NCI-H2196 (cell line): ENCODE measurements around the gene MYH2.

Experiments
- DNase-seq: peaks from one replicate; lab custom pipeline; 2025; ENCODE audit not compliant: unreplicated experiment; lab: John Stamatoyannopoulos, UW

The MYH2 gene

DNA sequence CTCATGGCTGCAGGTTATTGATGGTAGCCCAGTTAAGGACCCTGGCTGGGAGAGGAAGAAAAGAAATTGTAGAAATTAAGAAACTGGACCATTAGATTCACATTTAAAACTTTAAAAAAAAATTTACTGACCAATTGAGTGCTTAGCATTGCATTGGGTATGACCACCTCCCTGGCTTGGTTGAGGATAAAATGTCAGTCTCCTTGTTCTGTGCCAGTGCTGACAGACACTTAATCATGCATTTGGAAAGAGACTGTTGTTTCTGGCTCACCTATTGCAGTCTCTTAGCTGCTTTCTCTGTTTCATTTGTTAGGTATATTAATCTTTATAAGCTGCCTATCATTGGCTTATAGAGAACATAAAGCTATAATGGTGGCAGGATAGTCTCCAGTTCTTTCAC lies 32.8 kb downstream of the MYH2 start:
- no peak for DNase-seq

DNA sequence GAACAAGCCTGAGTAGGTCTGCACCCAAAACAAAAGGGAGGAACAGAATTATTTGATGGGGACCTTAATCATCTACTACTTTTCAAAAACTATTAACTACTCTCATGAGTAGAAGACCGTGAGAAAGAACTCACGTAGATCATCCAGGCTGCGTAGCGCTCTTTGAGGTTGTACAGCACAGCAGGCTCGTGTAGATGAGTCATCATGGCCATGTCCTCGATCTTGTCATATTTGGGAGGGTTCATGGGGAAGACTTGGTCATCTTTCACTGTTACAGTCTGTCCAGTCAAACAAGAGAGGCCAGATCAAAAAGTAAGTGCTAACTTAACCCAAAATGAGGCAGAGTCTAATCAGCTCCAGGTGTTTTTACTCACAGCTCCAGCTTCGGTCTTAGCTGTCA lies 33.4 kb downstream of the MYH2 start:
- no peak for DNase-seq

DNA sequence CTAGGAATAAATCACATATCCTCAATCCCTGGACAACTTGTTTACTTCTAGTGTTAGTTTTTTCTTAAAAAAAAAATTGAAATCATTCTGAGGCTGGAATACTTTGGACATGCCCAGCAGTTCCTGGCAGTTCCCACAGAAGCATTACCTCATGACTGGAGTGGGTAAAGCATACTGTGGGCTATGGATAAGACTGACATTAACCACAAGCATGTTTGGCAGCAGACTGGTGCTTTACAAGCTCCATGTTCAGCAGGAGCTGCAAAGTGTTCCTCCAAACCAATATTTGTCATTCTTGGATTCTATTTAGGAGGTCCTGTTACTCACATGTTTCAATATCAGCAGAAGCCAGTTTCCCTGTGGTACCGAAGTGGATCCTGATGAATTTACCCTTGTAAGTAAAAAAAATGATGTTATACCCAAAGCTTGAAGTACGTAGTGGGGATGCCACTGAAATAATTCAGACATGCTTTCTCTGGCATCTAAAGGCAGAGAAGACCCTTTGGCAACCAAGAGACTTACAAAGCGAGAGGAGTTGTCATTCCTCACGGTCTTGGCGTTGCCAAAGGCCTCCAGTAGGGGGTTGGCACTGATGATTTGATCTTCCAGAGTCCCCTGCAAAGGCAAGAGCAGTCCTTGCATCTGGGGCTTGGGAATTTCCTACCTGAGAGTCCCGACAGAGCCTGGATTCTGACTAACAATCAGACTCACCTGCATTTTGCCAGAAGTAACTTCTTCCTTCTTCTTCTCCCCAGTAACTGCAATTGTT lies 36.0 kb downstream of the MYH2 start:
- DNase-seq: no peak

DNA sequence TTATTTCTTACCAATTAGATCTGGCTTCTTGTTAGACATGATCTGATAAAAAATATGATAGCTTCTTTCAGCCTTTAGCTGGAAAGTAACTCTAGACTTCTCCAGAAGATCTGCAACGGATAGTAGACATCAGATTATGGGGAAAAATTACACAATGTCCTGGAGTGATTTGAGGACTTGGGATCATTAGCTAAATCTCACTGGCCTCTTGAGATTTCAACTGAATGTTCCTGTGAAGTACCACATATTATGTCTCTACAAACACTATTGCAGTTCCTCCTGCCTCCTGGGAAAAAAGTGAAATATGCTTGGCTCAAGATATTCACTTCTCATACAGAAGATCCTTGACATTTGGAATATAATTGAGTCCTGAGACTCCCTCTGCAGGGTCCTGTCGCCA lies 36.6 kb downstream of the MYH2 start:
- DNase-seq: no peak

DNA sequence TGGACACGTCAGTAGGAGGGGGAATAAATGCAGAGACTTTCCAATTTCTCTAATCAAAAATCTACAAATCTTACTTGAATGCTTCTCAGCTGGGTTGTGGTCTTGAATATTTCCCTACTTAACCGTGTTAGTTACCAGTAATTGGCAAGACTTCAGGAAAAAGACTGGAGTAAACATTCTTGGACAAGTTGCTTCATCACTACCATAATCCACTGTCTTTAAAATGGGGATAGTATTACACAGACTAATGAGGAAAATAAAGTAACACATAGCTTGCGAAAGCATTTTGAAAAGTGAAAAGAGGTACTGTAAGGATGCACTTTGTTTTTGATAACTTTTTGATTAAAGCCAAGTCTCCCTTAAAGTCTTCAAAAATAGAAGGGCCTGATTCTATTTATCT lies 49.5 kb downstream of the MYH2 start:
- no peak for DNase-seq

DNA sequence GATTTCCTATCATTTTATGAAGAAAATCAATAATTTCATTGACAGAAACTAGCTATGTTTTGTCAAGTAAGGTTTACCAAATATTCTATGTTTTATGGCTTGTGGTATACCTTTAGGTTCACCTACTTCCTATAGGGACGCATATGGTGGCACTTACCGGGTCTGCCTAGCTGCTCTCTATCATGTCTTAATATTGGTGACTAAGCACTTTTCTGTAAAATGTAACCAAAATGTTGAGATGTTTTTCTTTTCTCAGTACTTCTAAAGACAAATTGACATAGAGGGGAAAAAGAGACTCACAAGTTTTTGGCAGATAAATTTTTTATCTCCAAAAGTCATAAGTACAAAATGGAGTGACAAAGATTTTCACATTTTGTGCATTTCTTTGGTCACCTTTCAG lies 57.5 kb downstream of the MYH2 start:
- no peak for DNase-seq

DNA sequence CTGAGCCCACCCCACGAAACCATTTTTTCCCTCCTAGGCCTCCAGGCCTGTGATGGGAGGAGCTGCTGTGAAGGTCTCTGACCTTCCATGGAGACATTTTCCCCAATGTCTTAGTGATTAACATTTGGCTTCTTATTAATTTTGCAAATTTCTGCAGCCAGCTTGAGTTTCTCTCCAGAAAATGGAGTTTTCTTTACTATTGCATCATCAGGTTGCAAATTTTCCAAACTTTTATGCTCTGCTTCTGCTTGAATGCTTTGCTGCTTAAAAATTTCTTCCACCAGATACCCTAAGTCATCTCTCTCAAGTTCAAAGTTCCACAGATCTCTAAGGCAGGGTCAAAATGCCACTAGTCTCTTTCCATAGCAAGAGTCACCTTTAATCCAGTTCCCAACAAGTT lies 67.2 kb downstream of the MYH2 start:
- DNase-seq: no peak

DNA sequence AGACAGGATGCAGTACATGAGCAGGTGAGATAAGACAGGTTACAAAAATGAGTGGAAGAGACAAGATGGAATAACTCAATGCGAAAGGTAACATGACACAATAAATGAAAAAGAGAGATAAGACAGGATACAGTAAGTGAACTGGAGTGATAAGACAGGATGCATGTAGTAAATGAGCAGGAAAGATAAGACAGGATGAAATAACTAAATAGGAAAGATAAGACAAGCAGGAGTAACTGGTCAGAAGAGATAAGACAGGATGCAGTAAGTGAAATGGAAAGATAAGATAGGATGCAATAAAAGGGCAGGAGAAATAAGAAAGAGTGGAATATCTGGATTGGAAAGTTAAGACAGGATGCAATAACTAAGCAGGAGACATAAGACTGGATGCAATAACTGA lies 71.8 kb downstream of the MYH2 start:
- no peak for DNase-seq

DNA sequence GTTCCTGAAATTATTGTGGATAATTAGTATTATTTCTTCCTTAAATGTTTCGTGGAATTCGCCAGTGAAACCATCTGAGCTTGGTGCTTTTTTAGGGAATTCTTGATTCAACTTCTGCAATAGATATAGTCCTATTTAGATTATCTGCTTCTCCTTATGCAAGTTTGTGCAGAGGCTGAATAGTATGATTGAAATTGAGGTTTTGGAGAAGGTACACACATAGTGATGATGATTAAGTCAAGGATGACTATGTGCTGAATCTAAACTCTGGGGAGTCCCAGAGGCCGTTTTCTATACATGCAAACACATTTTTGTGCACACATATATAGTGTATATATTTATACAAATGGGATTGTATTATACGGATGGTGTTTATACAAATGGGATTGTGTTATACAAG lies 74.9 kb downstream of the MYH2 start:
- DNase-seq: no peak

DNA sequence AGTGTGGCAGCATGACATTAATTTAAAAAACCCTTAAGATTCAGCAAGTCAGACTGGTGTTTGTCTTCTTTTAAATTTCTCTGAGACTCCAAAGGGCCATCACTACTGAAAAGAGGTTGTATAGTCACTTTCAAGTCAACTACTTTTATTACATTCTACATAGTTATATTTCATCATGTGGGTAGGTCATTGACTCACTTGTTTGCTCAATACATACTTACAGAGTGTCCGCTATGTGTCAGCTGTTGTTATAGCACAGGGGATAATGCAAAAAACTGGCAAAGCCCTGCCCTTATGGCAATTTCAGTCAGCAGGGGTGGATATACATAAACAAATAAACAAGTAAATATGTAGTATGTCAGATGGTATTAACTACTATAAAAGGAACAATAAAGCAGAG lies 77.6 kb downstream of the MYH2 start:
- DNase-seq: no peak
